GM12864 (cell line): ENCODE measurements around the gene NUDT8.
"Not testable (repeated sequence)": the region's sequence is repeated elsewhere in the genome, so short reads cannot be mapped to it uniquely, and the experiment has no call there.

ENCODE experiments used
- DNase-seq: peaks from one replicate; pipeline ENCODE4 v3.0.0-alpha.2; 2011; ENCODE audit warnings: low read depth
- H3K4me3 ChIP-seq: 2 replicates; pipeline ENCODE4 v1.5.1; 2011; ENCODE audit warnings: mild to moderate bottlenecking, low read depth, low read length, control low read depth
- TF ChIP-seq, protein P1 (sequence below): IDR thresholded peaks from 2 replicates; pipeline ENCODE4 v1.5.1; 2011; ENCODE audit warnings: low read depth, mild to moderate bottlenecking, moderate library complexity, low read length, control low read depth, inconsistent platforms; ENCODE audit errors: missing control alignments

Gene NUDT8

DNA sequence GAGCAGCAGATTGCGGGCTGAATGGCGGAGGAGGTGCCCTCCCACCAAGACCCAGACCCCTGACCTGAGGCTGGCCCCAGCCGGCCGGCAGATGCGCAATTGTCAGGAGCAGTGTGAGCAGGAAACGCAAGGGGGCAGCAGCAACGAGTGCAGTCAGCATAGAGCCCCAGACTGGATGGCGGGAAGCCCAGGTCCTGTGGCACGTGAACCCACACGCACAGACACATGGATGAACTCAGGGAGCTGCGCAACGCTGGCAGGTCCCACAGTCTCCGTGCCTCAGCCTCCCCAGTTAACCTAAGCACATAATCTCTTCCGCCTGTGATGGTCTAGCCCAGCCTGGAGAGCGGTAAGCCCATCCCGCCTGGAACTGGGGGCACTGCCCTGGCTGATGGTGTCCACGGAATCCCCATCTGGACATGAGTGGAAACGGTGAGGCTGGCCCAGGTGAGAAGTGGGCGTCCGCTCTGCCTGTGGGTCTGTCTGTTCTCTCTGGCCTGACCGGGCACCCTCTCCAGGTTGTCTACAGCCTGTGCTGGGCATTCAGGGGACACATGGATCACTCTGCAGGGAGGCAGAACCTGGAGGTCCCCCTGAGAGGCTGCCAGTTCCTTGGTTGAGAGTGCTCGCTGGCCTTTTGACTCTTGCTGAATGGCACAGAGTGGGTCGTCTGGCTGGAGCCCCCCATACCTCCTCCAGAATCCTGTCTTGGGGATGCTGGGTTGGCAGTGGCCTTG, 10.5 kb upstream of the NUDT8 start:
- H3K4me3 ChIP-seq = no peak overlapping the region
- DNase-seq = no peak
- TF ChIP-seq, protein P1, sequence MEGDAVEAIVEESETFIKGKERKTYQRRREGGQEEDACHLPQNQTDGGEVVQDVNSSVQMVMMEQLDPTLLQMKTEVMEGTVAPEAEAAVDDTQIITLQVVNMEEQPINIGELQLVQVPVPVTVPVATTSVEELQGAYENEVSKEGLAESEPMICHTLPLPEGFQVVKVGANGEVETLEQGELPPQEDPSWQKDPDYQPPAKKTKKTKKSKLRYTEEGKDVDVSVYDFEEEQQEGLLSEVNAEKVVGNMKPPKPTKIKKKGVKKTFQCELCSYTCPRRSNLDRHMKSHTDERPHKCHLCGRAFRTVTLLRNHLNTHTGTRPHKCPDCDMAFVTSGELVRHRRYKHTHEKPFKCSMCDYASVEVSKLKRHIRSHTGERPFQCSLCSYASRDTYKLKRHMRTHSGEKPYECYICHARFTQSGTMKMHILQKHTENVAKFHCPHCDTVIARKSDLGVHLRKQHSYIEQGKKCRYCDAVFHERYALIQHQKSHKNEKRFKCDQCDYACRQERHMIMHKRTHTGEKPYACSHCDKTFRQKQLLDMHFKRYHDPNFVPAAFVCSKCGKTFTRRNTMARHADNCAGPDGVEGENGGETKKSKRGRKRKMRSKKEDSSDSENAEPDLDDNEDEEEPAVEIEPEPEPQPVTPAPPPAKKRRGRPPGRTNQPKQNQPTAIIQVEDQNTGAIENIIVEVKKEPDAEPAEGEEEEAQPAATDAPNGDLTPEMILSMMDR = peak; percentile 81

DNA sequence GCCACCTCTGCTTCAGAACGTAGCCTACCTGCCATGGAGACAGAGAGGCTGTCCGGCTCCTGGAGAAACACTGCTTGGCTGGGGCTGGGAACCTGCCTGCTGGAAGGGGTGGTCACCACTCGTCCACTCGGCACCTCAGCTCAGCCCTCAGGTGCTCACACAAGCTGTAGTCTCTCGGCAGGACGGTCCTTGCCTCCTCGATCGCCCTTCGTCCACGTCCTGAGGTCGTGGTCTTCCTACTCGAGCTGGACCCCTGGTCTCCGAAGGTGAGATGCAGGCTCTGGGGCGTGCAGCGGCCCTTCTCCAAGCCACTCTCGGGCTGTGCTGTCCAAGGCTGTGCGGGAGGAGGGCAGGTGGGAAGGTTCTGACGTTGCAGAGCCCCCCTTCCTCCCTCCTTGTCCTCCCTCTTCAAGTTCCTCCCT, 9.7 kb upstream of the NUDT8 start, which contains the start of gene TBX10:
Gene TBX10, minus strand, starts transcription at position 326 of the 422 bp plus-strand sequence. Its CDS starts 291 bp downstream, at position 35.
- TF ChIP-seq, protein P1 = no peak
- H3K4me3 ChIP-seq = no peak within 1 kb of the TSS
- DNase-seq = no peak

DNA sequence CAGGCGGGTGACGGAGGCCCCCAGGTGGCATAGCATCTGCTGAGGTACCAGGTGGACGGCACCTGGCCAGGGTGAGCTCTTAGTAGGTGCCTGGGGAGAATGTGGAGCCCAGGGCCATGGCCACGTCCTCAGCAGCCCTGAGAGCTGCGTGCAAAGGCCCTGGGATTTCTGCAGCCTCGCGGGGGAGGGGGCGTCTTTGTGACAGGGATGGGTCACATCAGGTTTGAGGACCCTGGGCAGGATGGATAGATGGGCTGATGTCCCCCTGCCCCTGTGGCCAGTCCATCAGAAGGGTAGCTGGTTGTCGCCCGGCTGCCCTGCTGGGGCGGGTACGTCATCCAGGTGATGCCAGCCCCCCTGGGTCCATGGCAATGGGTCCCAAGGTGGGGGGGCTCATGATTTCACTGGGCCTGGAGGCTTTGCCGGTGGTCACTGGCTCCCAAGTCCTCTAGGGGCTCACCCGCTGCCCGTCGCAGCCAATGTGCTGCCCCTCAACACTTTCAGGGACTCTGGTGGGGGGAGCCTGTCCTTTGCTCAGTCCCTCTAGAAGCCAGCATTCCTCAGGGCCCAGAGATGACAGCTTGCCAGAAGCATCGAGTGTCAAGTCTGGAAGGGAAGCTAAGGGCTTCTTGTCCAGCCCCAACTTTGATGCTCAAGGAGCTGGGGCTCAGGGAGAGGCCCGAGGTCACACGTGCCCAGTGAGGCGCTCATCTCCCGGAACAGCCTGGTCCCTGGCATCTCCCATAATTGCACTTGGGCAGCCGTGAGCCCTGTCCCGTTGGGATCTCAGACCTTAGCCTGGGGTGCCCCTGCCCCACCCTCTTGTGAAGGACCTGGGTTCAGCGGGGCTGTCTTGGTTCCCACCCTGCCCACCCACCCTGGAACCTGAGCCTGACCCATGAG, 9.0 kb upstream of the NUDT8 start:
- TF ChIP-seq, protein P1 = no peak

DNA sequence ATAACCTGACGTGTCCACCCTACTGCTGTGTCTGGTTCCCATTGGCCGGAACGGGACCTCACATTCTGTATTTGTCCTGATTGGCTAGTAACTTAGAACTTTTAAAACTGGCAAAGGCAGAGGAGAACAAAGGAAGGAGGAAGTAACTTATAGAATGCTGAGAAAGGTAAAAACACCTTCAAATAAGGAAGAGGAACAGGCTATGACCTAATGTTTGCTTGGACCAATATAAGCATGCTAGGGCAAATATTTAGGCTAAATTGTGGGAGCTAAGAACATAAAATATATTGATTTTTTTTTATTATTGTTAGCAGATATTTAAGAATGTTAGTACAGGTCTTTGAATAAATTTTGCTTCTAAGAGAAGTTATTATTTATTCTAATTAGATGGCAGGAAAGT, 7.7 kb upstream of the NUDT8 start:
- not testable (repeated sequence) for DNase-seq

More for the DNA sequence above, 9.0 kb upstream of the NUDT8 start:
- no peak for DNase-seq
- H3K4me3 ChIP-seq = no peak overlapping the region

DNA sequence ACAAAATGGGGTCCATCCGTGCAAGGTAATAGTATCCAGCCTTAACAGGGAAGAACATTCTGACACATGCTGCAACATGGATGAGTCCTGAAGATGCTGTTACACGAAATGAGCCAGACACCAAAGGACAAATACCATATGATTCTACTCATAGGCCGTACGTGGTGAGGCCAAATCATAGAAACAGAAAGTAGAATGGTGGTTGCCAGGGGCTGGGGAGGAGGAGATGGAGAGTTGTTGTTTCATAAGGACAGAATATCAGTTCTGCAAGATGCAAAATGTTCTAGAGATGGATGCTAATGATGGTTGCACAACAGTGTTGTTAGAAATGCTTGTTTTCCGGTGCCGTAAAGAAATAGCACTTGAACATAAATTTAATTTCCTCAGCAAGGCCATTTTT, 7.2 kb upstream of the NUDT8 start:
- TF ChIP-seq, protein P1 = no peak
- no peak for DNase-seq
- H3K4me3 ChIP-seq = no peak overlapping the region

More for the DNA sequence above, 7.7 kb upstream of the NUDT8 start:
- H3K4me3 ChIP-seq = not testable (repeated sequence)

DNA sequence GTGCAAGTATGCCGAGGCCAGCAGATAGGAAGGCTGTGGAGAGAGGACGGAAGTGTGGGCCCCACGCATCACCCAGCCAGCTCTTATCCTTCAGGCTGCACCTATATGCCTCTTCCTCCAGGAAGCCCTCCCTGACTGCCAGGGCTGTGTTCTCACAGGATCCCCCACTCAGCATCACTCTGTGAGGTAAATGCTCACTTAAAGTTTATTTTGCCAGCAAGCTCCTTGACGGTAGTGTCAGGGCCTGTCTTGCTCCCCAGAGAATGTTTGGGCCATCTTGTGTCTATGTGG, 5.4 kb upstream of the NUDT8 start:
- no peak for DNase-seq
- TF ChIP-seq, protein P1 = no peak
- no peak overlapping the region for H3K4me3 ChIP-seq

DNA sequence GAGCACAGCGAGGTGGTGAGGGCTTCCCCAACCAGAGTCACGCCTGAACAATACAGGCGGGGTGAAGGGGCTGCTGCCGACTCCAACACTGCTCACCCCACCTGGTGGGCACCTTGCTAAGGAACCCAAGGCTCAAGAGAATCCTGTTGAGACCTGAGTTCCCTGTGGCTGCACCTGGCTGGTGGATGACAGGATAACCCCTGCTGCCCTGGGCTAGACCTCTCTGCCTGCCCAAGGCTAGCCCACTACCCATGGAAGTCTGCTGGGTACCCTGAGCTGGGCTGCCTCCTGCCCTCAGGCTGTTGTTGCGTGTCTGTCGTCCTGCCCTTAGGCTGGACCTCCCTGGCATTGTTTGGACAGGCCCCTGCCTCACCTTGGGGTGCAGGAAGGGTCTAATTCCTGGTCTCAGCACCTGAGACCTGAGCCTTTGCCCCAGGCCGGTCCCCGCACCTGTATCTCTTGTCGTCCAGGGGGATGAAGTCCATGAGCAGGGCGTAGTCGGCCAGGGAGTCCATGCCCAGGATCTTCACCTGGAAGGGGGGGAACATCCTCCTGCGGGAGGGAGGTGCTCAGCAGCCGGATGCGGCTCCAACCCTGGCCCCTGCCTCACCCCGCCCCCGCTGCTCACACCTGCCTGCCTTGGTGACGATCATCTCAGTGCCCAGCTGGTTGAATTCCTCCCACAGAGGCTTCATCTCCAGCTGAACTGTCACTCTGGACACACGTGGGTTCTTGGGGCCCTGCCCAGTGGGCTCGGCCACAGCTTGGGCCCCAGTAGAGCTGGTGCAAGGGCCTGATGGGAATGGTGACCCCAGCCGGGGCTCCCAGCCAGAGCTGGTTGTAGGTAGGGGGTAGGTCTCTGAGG, 4.9 kb upstream of the NUDT8 start:
- TF ChIP-seq, protein P1 = no peak
- no peak overlapping the region for H3K4me3 ChIP-seq
- DNase-seq = no peak
